ENCODE measurements around the gene SYVN1. TPM values are rescaled to one million over a fixed set of nuclear protein-coding genes. Genes with fewer than 3 reads are reported as not detected.

SYVN1 gene
- total RNA-seq, 1 experiment from 2014 or later, result 34.8 TPM

- TF ChIP-seq, protein P1, sequence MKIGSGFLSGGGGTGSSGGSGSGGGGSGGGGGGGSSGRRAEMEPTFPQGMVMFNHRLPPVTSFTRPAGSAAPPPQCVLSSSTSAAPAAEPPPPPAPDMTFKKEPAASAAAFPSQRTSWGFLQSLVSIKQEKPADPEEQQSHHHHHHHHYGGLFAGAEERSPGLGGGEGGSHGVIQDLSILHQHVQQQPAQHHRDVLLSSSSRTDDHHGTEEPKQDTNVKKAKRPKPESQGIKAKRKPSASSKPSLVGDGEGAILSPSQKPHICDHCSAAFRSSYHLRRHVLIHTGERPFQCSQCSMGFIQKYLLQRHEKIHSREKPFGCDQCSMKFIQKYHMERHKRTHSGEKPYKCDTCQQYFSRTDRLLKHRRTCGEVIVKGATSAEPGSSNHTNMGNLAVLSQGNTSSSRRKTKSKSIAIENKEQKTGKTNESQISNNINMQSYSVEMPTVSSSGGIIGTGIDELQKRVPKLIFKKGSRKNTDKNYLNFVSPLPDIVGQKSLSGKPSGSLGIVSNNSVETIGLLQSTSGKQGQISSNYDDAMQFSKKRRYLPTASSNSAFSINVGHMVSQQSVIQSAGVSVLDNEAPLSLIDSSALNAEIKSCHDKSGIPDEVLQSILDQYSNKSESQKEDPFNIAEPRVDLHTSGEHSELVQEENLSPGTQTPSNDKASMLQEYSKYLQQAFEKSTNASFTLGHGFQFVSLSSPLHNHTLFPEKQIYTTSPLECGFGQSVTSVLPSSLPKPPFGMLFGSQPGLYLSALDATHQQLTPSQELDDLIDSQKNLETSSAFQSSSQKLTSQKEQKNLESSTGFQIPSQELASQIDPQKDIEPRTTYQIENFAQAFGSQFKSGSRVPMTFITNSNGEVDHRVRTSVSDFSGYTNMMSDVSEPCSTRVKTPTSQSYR (CRISPR knock-in tag; IDR thresholded peaks at IDR 0.05), result no peak
- TF ChIP-seq ZNF317 (CRISPR knock-in tag; IDR thresholded peaks at IDR 0.05; ENCODE audit: borderline replicate concordance, low read depth) (no peak), NR3C1 (CRISPR knock-in tag; conservative IDR thresholded peaks at IDR 0.05; ENCODE audit: low read depth) (no peak), ZBTB21 (CRISPR knock-in tag; IDR thresholded peaks at IDR 0.05; ENCODE audit: borderline replicate concordance) (no peak), SOX15 (CRISPR knock-in tag; IDR thresholded peaks at IDR 0.05) (no peak), ZNF263 (CRISPR knock-in tag; IDR thresholded peaks at IDR 0.05; ENCODE audit: low read depth) (no peak; the same call in 1 of the 2 replicates), GABPB1 (CRISPR knock-in tag; IDR thresholded peaks at IDR 0.05) (peak; percentile 60; the same call in 1 of the 2 replicates), ZNF425 (CRISPR knock-in tag; conservative IDR thresholded peaks at IDR 0.05) (no peak), E2F1 (CRISPR knock-in tag; IDR thresholded peaks at IDR 0.05) (0 out of 2 replicates have a peak, but pooled peaks have one; percentile 15), IRF1 (CRISPR knock-in tag; IDR thresholded peaks at IDR 0.05) (no peak), GRHL2 (CRISPR knock-in tag; IDR thresholded peaks at IDR 0.05; ENCODE audit: insufficient replicate concordance, severe bottlenecking) (no peak), ETV6 (CRISPR knock-in tag; IDR thresholded peaks at IDR 0.05) (peak; percentile 82; the same call in 1 of the 2 replicates), ZNF423 (CRISPR knock-in tag; IDR thresholded peaks at IDR 0.05) (no peak), FOXP1 (CRISPR knock-in tag; IDR thresholded peaks at IDR 0.05; ENCODE audit: borderline replicate concordance) (peak; percentile 48; the same call in 1 of the 2 replicates), TCF7 (CRISPR knock-in tag; IDR thresholded peaks at IDR 0.05; ENCODE audit: low read depth) (no peak), SMAD4 (CRISPR knock-in tag; IDR thresholded peaks at IDR 0.05) (no peak)
- TF ChIP-seq, protein P2, sequence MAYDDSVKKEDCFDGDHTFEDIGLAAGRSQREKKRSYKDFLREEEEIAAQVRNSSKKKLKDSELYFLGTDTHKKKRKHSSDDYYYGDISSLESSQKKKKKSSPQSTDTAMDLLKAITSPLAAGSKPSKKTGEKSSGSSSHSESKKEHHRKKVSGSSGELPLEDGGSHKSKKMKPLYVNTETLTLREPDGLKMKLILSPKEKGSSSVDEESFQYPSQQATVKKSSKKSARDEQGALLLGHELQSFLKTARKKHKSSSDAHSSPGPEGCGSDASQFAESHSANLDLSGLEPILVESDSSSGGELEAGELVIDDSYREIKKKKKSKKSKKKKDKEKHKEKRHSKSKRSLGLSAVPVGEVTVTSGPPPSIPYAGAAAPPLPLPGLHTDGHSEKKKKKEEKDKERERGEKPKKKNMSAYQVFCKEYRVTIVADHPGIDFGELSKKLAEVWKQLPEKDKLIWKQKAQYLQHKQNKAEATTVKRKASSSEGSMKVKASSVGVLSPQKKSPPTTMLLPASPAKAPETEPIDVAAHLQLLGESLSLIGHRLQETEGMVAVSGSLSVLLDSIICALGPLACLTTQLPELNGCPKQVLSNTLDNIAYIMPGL (CRISPR knock-in tag; IDR thresholded peaks at IDR 0.05), result peak; percentile 64; the same call in 1 of the 2 replicates
- TF ChIP-seq, protein P3, sequence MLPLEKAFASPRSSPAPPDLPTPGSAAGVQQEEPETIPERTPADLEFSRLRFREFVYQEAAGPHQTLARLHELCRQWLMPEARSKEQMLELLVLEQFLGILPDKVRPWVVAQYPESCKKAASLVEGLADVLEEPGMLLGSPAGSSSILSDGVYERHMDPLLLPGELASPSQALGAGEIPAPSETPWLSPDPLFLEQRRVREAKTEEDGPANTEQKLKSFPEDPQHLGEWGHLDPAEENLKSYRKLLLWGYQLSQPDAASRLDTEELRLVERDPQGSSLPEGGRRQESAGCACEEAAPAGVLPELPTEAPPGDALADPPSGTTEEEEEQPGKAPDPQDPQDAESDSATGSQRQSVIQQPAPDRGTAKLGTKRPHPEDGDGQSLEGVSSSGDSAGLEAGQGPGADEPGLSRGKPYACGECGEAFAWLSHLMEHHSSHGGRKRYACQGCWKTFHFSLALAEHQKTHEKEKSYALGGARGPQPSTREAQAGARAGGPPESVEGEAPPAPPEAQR (CRISPR knock-in tag; IDR thresholded peaks at IDR 0.05), result no peak
- TF ChIP-seq, protein P4, sequence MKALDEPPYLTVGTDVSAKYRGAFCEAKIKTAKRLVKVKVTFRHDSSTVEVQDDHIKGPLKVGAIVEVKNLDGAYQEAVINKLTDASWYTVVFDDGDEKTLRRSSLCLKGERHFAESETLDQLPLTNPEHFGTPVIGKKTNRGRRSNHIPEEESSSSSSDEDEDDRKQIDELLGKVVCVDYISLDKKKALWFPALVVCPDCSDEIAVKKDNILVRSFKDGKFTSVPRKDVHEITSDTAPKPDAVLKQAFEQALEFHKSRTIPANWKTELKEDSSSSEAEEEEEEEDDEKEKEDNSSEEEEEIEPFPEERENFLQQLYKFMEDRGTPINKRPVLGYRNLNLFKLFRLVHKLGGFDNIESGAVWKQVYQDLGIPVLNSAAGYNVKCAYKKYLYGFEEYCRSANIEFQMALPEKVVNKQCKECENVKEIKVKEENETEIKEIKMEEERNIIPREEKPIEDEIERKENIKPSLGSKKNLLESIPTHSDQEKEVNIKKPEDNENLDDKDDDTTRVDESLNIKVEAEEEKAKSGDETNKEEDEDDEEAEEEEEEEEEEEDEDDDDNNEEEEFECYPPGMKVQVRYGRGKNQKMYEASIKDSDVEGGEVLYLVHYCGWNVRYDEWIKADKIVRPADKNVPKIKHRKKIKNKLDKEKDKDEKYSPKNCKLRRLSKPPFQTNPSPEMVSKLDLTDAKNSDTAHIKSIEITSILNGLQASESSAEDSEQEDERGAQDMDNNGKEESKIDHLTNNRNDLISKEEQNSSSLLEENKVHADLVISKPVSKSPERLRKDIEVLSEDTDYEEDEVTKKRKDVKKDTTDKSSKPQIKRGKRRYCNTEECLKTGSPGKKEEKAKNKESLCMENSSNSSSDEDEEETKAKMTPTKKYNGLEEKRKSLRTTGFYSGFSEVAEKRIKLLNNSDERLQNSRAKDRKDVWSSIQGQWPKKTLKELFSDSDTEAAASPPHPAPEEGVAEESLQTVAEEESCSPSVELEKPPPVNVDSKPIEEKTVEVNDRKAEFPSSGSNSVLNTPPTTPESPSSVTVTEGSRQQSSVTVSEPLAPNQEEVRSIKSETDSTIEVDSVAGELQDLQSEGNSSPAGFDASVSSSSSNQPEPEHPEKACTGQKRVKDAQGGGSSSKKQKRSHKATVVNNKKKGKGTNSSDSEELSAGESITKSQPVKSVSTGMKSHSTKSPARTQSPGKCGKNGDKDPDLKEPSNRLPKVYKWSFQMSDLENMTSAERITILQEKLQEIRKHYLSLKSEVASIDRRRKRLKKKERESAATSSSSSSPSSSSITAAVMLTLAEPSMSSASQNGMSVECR (CRISPR knock-in tag; IDR thresholded peaks at IDR 0.05; ENCODE audit: borderline replicate concordance), result 0 out of 2 replicates have a peak, but pooled peaks have one; percentile 27
- TF ChIP-seq, protein P5, sequence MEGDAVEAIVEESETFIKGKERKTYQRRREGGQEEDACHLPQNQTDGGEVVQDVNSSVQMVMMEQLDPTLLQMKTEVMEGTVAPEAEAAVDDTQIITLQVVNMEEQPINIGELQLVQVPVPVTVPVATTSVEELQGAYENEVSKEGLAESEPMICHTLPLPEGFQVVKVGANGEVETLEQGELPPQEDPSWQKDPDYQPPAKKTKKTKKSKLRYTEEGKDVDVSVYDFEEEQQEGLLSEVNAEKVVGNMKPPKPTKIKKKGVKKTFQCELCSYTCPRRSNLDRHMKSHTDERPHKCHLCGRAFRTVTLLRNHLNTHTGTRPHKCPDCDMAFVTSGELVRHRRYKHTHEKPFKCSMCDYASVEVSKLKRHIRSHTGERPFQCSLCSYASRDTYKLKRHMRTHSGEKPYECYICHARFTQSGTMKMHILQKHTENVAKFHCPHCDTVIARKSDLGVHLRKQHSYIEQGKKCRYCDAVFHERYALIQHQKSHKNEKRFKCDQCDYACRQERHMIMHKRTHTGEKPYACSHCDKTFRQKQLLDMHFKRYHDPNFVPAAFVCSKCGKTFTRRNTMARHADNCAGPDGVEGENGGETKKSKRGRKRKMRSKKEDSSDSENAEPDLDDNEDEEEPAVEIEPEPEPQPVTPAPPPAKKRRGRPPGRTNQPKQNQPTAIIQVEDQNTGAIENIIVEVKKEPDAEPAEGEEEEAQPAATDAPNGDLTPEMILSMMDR (IDR thresholded peaks at IDR 0.05), result no peak
Measured at GRCh38 chr11:65121865-65122696, 12.2 kb downstream of the SYVN1 start, which contains the start of the genes FAU and MRPL49 (continued).
